AG10803 (cell line): ENCODE measurements around the gene THBS1.

Experiments
- DNase-seq: peaks from one replicate; pipeline ENCODE4 v3.0.0; 2010; ENCODE audit warnings: low read depth
- H3K4me3 ChIP-seq: 2 replicates; pipeline ENCODE4 v1.5.1; 2011; ENCODE audit warnings: mild to moderate bottlenecking, low read length, control low read depth
- TF ChIP-seq, protein P1 (sequence below): conservative IDR thresholded peaks from 2 replicates; pipeline ENCODE4 v1.5.1; 2011; ENCODE audit warnings: mild to moderate bottlenecking, low read length, control low read depth, inconsistent platforms

Gene THBS1

DNA sequence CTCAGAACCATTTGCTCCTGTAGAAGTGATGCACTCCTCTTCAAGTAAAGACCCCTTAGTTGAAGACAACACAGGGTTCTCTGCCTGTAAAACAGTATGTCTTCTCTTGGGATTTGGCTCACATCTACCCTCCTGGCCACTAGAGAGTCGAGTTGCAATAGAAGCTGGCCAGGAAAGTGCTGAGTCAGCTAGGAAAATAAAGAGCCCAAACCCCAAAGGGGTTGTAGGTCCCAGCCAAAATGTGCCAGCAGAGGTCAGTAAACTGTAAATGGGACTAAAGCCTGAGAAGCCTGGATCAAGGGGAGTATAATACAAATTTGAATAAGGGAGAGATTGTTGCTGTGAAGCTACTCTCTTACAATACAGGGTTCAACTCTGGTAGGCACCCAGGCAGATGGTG, 37.2 kb upstream of the THBS1 start:
- H3K4me3 ChIP-seq = no peak overlapping the region
- DNase-seq = no peak
- TF ChIP-seq, protein P1, sequence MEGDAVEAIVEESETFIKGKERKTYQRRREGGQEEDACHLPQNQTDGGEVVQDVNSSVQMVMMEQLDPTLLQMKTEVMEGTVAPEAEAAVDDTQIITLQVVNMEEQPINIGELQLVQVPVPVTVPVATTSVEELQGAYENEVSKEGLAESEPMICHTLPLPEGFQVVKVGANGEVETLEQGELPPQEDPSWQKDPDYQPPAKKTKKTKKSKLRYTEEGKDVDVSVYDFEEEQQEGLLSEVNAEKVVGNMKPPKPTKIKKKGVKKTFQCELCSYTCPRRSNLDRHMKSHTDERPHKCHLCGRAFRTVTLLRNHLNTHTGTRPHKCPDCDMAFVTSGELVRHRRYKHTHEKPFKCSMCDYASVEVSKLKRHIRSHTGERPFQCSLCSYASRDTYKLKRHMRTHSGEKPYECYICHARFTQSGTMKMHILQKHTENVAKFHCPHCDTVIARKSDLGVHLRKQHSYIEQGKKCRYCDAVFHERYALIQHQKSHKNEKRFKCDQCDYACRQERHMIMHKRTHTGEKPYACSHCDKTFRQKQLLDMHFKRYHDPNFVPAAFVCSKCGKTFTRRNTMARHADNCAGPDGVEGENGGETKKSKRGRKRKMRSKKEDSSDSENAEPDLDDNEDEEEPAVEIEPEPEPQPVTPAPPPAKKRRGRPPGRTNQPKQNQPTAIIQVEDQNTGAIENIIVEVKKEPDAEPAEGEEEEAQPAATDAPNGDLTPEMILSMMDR = no peak

DNA sequence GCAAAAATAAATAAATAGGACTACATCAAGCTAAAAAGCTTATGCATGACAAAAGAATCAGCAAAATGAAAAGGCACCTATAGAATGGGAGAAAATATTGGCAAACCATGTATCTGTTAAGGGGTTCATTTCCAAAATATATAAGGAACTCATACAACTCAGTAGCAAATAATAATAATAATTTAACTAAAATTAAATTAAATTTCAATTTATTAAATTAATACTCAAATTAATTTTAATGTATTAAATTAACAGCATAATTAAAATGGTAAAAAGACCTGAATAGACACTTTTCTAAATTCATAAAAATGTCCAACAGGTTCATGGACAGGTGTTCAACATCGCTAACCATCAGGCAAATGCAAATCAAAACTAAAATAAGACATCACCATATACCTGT, 34.0 kb upstream of the THBS1 start:
- no peak for DNase-seq
- TF ChIP-seq, protein P1 = no peak
- H3K4me3 ChIP-seq = no peak overlapping the region

DNA sequence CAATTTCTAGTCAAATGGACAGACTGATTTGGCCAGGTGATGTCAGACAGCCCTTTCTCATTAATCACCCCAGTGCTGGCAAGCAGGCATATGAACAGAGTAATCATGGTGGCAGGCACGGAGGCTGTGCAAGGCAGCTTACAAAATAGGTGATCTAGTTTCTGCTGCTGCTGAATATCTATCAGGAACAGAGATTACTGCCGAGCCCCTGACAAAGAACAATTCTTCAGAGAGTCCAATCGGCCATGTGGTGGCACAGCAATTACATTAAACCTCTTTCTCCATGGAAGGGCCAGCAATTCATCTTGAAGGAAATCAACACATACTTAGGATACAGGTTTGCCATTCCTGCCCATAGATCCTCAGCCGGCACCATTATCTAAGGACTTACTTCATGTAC, 32.3 kb upstream of the THBS1 start:
- DNase-seq = no peak
- TF ChIP-seq, protein P1 = no peak
- H3K4me3 ChIP-seq = no peak overlapping the region

DNA sequence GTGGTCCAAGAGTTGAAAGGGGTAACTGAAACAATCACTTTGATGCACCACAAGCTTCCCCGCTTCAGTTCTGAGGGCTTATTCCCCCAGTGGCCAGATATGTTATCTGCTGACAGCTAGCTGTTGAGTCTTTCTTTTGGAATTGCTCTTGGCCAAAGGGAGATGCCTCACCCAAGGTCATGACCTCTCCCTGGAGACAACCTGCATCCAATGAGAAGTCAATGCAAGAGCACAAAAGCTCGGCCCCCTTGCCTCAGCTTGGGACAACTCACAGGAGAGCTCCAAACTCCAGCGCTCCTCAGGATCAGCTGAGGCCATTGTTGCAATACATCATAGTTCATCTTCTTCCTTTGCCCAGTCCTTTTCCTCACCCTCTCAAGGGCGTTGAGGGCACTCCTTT, 31.0 kb upstream of the THBS1 start:
- TF ChIP-seq, protein P1 = no peak
- DNase-seq = no peak
- H3K4me3 ChIP-seq = no peak overlapping the region

DNA sequence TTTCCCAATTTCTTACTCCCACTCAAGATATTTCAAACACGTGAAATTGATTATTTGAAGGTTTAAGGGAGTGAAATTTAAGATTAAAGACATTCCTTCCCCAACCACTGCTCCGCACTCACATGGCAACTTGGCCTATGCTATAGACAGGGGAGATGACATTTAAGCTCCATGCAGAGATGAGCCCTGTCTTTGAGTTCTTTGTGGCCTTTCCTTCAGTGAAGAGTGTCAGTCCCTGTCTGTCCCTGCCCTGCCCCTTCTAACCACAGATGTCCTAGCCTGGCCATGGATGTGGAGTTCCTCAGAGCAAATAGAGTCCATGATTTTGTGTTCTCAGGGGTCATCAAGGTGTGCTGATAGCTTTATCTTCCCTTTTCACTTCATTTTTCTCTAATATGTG, 29.4 kb upstream of the THBS1 start:
- DNase-seq = no peak
- no peak overlapping the region for H3K4me3 ChIP-seq
- TF ChIP-seq, protein P1 = no peak

DNA sequence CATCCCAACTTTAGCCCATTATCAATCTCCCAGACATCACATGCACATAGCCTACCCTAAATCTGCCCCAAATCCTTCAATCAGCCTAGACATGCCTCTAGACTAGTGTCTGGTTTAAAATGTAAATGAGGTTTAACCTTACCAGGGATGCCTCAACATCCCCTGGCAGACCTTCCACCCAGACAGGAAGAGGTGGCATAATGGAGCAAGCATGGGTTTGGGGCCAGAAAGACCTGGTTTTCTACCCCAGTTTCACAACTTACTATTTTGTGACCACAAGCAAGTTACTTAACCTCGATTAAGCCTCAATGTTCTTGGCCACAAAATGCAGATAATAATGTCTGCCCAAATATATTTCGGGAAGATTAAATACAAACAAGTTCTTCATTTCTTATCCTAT, 28.3 kb upstream of the THBS1 start:
- DNase-seq = peak; percentile 24
- H3K4me3 ChIP-seq = no peak overlapping the region
- TF ChIP-seq, protein P1 = no peak

DNA sequence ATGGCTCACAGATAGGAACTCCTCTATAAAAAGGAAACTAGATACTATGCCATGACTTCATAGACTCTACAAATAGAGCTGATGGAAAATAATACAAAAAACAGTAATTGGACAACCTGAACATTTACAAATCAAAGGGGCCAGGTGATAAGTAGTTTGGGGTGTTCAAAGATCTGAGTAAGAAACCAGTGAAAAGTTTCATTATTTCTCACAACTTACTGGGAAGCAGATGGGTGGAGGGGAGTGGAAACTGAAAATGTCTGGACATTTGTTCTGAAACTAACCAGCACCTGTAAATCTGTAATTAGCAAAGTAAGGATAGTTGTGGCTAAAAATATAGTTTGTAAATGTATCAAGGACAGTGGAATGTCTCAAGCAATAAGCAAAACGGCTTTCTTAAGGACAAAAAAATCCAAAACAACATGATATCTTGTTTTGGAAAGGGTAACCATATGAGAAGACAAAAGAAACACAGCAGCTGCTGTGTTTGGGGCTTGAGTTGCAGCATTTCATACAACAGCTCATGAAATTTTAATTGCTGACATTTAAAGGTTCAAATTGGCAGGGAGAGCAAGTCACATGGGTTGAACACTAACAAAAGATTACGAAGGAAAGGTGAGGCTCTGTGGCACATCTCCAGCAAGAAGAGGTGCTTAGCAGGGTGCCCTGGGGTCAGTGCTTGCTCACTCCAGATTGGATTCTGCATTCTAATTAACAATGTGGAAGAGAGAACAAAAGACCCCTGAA, 26.8 kb upstream of the THBS1 start:
- DNase-seq = no peak
- no peak overlapping the region for H3K4me3 ChIP-seq
- TF ChIP-seq, protein P1 = no peak
